MM.1S (cell line): ENCODE measurements around the gene PRTN3.
"Not testable (repeated sequence)": the region's sequence is repeated elsewhere in the genome, so short reads cannot be mapped to it uniquely, and the experiment has no call there.

Experiments used
- DNase-seq: peaks from one replicate; pipeline ENCODE4 v3.0.0-alpha.2; 2015
- H2AFZ ChIP-seq: fragments of 300-600 bp; sonication (generic); 2 replicates; pipeline ENCODE4 v1.6.0; 2016; ENCODE audit warnings: antibody characterized with exemption, low read length
- H3F3A ChIP-seq: fragments of 300-600 bp; sonication (generic); 2 replicates; pipeline ENCODE4 v1.6.1; 2016; ENCODE audit warnings: mild to moderate bottlenecking, antibody characterized with exemption, low read length, moderate library complexity, mixed read lengths; ENCODE audit not compliant: insufficient read depth
- H3K27ac ChIP-seq: fragments of 300-600 bp; sonication (generic); 2 replicates; pipeline ENCODE4 v1.5.1; 2016; ENCODE audit warnings: mild to moderate bottlenecking, low read length
- H3K27me3 ChIP-seq: fragments of 300-600 bp; sonication (generic); replicated peaks from 2 replicates; pipeline ENCODE4 v1.6.0; 2016; ENCODE audit warnings: low read length; ENCODE audit not compliant: insufficient read depth
- H3K36me3 ChIP-seq: fragments of 300-600 bp; sonication (generic); replicated peaks from 2 replicates; pipeline ENCODE4 v1.6.1; 2016; ENCODE audit warnings: mild to moderate bottlenecking, low read length, mixed read lengths; ENCODE audit not compliant: insufficient read depth
- H3K4me1 ChIP-seq: fragments of 300-600 bp; sonication (generic); 2 replicates; pipeline ENCODE4 v1.6.1; 2016; ENCODE audit warnings: low read length, mixed read lengths
- H3K4me2 ChIP-seq: fragments of 300-600 bp; sonication (generic); 2 replicates; pipeline ENCODE4 v1.6.0; 2016; ENCODE audit warnings: low read depth, low read length
- H3K4me3 ChIP-seq: fragments of 300-600 bp; sonication (generic); 2 replicates; pipeline ENCODE4 v1.5.1; 2016; ENCODE audit warnings: low read length, mixed read lengths
- H3K79me2 ChIP-seq: fragments of 300-600 bp; sonication (generic); 2 replicates; pipeline ENCODE4 v1.6.1; 2016; ENCODE audit warnings: mixed run types, low read length, mixed read lengths
- H3K9ac ChIP-seq: fragments of 300-600 bp; sonication (generic); 2 replicates; pipeline ENCODE4 v1.6.1; 2016; ENCODE audit warnings: low read length, mixed read lengths
- H3K9me2 ChIP-seq: fragments of 300-600 bp; sonication (generic); replicated peaks from 2 replicates; pipeline ENCODE4 v1.6.1; 2016; ENCODE audit warnings: mild to moderate bottlenecking, low read length, mixed read lengths; ENCODE audit not compliant: insufficient read depth
- H3K9me3 ChIP-seq: fragments of 300-600 bp; sonication (generic); replicated peaks from 2 replicates; pipeline ENCODE4 v1.6.1; 2016; ENCODE audit warnings: mild to moderate bottlenecking, low read length, mixed read lengths; ENCODE audit not compliant: insufficient read depth
- H4K20me1 ChIP-seq: fragments of 300-600 bp; sonication (generic); 2 replicates; pipeline ENCODE4 v1.6.1; 2016; ENCODE audit warnings: mild to moderate bottlenecking, low read length, moderate library complexity, mixed read lengths; ENCODE audit not compliant: insufficient read depth
- CTCF ChIP-seq: fragments of 300-600 bp; sonication (generic); IDR thresholded peaks from 2 replicates; pipeline ENCODE4 v1.5.1; 2016; ENCODE audit warnings: antibody characterized with exemption, low read length, mixed read lengths
- EZH2 ChIP-seq: fragments of 300-600 bp; sonication (generic); optimal IDR thresholded peaks from 2 replicates; pipeline ENCODE3; 2017; ENCODE audit warnings: low read depth, mild to moderate bottlenecking, antibody characterized with exemption, low read length, mixed read lengths
- EZH2phosphoT487 ChIP-seq: fragments of 300-600 bp; sonication (generic); IDR thresholded peaks from 2 replicates; pipeline ENCODE4 v1.6.1; 2018; ENCODE audit warnings: antibody characterized with exemption, low read length

The PRTN3 gene

GRCh38 chr19:834216-834615 lies 6.6 kb upstream of the PRTN3 start:
- H3K36me3 ChIP-seq, result no peaks in the 10 kb centered on the region
- no peak overlapping the region for H3K9ac ChIP-seq
- no peaks in the 10 kb centered on the region for H3K9me3 ChIP-seq
- no peak overlapping the region for H3K27ac ChIP-seq
- no peak overlapping the region for H2AFZ ChIP-seq
- no peaks in the 10 kb centered on the region for H3K79me2 ChIP-seq
- H4K20me1 ChIP-seq, result no peaks in the 10 kb centered on the region
- H3K9me2 ChIP-seq, result no peaks in the 10 kb centered on the region
- no peak overlapping the region for H3K4me2 ChIP-seq
- no peak for DNase-seq
- H3K27me3 ChIP-seq, result peaks cover 80% of the 10 kb centered on the region
- no peak overlapping the region for H3K4me3 ChIP-seq
- no peaks in the 10 kb centered on the region for H3K4me1 ChIP-seq
- no peaks in the 10 kb centered on the region for H3F3A ChIP-seq
- TF ChIP-seq CTCF (no peak), EZH2phosphoT487 (no peak), EZH2 (no peak)

- H3K27me3 ChIP-seq, result peaks cover 79% of the 10 kb centered on the region
- H3K4me2 ChIP-seq, result no peak overlapping the region
- H3K4me1 ChIP-seq, result no peaks in the 10 kb centered on the region
- H4K20me1 ChIP-seq, result no peaks in the 10 kb centered on the region
- no peaks in the 10 kb centered on the region for H3K79me2 ChIP-seq
- no peak overlapping the region for H3K4me3 ChIP-seq
- no peaks in the 10 kb centered on the region for H3F3A ChIP-seq
- no peak for TF ChIP-seq CTCF
- no peak for TF ChIP-seq EZH2phosphoT487
- no peak for TF ChIP-seq EZH2
- H2AFZ ChIP-seq, result no peak overlapping the region
- no peak overlapping the region for H3K27ac ChIP-seq
- H3K36me3 ChIP-seq, result no peaks in the 10 kb centered on the region
- no peak overlapping the region for H3K9ac ChIP-seq
- no peaks in the 10 kb centered on the region for H3K9me2 ChIP-seq
- DNase-seq, result no peak
- no peaks in the 10 kb centered on the region for H3K9me3 ChIP-seq
Observed at GRCh38 chr19:835210-835810, 5.5 kb upstream of the PRTN3 start.

- H2AFZ ChIP-seq, H3K9me2 ChIP-seq, H3F3A ChIP-seq, H3K36me3 ChIP-seq, H3K4me3 ChIP-seq, DNase-seq, H3K9ac ChIP-seq, H3K27ac ChIP-seq, H3K4me1 ChIP-seq, H3K4me2 ChIP-seq, H3K9me3 ChIP-seq, H3K79me2 ChIP-seq, H4K20me1 ChIP-seq: not testable (repeated sequence)
- peaks cover 78% of the 10 kb centered on the region for H3K27me3 ChIP-seq
Observed at GRCh38 chr19:842802-843179, 2.0 kb downstream of the PRTN3 start.

- TF ChIP-seq EZH2 (no peak), EZH2phosphoT487 (no peak), CTCF (no peak)
- no peak overlapping the region for H3K27ac ChIP-seq
- peaks cover 79% of the 10 kb centered on the region for H3K27me3 ChIP-seq
- H3K4me2 ChIP-seq, result peak overlapping the region; percentile 31; the same call in 1 of the 2 replicates
- H3K9me3 ChIP-seq, result no peaks in the 10 kb centered on the region
- H3K4me3 ChIP-seq, result no peak overlapping the region
- peaks cover 9% of the 10 kb centered on the region for H3F3A ChIP-seq
- H2AFZ ChIP-seq, result no peak overlapping the region
- H3K9ac ChIP-seq, result no peak overlapping the region
- H4K20me1 ChIP-seq, result no peaks in the 10 kb centered on the region
- no peaks in the 10 kb centered on the region for H3K36me3 ChIP-seq
- H3K79me2 ChIP-seq, result no peaks in the 10 kb centered on the region
- no peak for DNase-seq
- peaks cover 8% of the 10 kb centered on the region; the same call in 1 of the 2 replicates for H3K4me1 ChIP-seq
- H3K9me2 ChIP-seq, result no peaks in the 10 kb centered on the region
Observed at GRCh38 chr19:843180-843835, 2.5 kb downstream of the PRTN3 start.
